Mucosa of gallbladder (tissue), 1 donor: ENCODE measurements around the gene FUT6. TPM values are rescaled to one million over a fixed set of nuclear protein-coding genes. Genes with fewer than 3 reads are reported as not detected.
A peak's percentile ranks its signal among the peaks of the same experiment; 100 is the strongest.

Source experiments
- DNase-seq: peaks from one replicate; pipeline ENCODE4 v3.0.0-alpha.2; 2020; ENCODE audit warnings: low spot score
- total RNA-seq: library from RNA; stranded (reverse); gene quantifications from one replicate; pipeline ENCODE4 v1.2.1, GENCODE V29; 2021
- donor health status: DM: no; HTN: no; CAD: no.

FUT6 gene
- total RNA-seq, 1 donor from 2014 or later, result 81.2 TPM

DNA sequence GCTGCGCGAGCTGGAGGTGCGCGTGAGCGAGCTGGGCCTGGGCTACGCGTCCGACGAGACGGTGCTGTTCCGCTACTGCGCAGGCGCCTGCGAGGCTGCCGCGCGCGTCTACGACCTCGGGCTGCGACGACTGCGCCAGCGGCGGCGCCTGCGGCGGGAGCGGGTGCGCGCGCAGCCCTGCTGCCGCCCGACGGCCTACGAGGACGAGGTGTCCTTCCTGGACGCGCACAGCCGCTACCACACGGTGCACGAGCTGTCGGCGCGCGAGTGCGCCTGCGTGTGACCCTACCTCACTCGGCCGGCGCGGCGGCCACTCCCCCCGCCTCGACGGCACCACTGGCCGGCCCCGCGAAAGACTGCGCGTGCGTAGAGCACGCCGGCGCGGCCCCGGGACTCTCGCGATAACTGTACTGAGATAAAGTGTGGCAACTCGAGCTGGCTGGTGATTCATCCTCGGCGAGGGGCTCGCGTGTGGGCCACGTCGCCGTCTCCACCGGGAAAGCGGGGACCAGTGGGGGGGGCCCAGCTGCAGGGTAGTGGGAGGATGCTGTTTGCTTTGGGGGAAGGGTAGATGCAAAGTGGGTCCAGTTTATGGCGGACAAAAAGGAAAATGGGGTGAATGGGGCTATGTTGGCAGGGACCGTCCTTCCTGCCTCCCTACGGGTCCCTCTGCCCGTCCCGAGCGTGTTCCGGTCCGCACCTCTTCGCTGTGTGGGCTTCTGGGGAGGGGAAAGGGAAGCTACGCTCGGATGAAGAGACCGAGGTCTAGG, 11.4 kb downstream of the FUT6 start:
- peak; percentile 96 for DNase-seq

GRCh38 chr19:5827342-5827890, 12.1 kb downstream of the FUT6 start:
- DNase-seq, result no peak

- no peak for DNase-seq
Measured at GRCh38 chr19:5826531-5827341, 12.8 kb downstream of the FUT6 start.

- no peak for DNase-seq
Measured at GRCh38 chr19:5825178-5825577, 14.3 kb downstream of the FUT6 start.

GRCh38 chr19:5824751-5825150, 14.8 kb downstream of the FUT6 start:
- no peak for DNase-seq

- DNase-seq, result peak; percentile 58
Measured at GRCh38 chr19:5823579-5824281, 15.8 kb downstream of the FUT6 start.

GRCh38 chr19:5822181-5822844, 17.2 kb downstream of the FUT6 start:
- no peak for DNase-seq

GRCh38 chr19:5821521-5822180, 17.9 kb downstream of the FUT6 start:
- DNase-seq, result no peak

- no peak for DNase-seq
Measured at GRCh38 chr19:5820785-5821184, 18.7 kb downstream of the FUT6 start.

- no peak for DNase-seq
Measured at GRCh38 chr19:5818594-5818993, 20.9 kb downstream of the FUT6 start.

DNA sequence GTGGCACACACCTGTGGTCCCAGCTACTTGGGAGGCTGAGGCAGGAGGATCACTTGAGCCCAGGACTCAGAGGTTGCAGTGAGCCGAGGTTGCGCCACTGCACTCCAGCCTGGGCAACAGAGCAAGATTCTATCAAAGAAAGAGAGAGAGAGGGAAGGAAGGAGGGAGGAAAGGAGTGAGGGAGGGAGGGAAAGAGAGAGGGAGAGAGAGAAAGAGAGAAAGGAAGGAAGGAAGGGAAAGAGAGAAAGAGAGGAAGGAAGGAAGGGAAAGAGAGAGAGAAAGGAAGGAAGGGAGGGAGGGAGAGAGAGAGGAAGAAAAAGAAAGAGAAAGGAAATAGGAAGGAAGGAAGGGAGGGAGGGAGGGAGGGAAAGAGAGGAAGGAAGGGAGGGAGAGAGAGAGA, 22.3 kb downstream of the FUT6 start:
- no peak for DNase-seq

GRCh38 chr19:5814852-5815246, 24.7 kb downstream of the FUT6 start:
- DNase-seq, result no peak

- DNase-seq, result no peak
Measured at GRCh38 chr19:5814123-5814851, 25.2 kb downstream of the FUT6 start.

- no peak for DNase-seq
Measured at GRCh38 chr19:5811117-5811516, 28.4 kb downstream of the FUT6 start.

DNA sequence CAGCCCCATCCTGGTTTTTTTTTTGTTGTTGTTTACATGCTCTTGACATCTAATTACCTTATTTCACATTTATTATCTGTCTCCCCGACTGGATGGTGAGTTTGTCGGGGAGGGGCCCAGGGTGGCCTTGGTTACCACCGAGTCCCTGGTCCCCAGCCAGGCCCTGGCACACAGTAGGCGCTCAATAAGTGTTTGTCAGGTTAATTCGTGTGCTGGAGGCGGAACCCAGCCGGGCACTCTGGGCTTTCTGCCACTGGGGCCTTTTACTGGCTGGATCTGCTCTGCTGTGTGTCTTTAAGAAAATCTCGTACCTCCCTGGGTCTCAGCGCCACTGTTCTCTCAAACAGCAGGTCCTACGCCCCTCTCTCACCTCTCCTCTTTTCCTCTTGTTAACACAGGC, 30.0 kb downstream of the FUT6 start:
- DNase-seq, result no peak

- no peak for DNase-seq
Measured at GRCh38 chr19:5809053-5809452, 30.4 kb downstream of the FUT6 start.

DNA sequence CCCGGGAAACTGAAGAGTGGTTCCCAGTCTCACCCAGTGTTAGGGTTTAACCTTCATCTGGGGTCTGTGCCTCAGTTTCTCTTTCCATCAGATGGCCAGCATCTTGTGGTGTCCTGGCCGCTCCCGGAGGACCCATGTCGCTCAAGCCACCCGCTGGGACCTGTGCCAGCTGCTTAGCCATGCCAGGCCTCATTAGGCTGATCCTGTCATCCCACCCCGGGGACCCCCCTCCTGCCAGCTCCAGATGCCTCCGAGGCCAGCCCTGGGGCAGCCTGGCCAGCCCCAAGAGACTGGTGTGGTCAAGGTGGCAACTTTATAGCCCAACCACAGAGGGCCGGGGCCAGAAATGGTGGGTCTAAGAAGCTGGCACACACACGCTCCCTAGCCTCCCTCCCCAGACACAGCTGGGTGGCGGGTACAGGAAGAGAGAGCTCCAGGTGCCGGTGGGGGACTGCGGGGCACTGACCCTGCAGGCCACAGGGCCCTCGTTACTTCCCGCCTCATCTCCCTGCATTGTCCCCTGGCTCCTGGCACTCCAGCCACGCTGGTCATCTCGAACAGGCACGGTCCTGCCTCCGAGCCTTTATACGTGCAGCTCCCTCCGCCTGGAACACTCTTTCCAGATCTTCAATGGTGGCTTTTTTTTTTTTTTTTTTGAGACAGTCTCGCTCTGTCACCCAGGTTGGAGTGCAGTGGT, 31.2 kb downstream of the FUT6 start:
- no peak for DNase-seq

- no peak for DNase-seq
Measured at GRCh38 chr19:5806905-5807304, 32.6 kb downstream of the FUT6 start.

- no peak for DNase-seq
Measured at GRCh38 chr19:5806133-5806489, 33.4 kb downstream of the FUT6 start.
